Measurements from ENCODE around the gene SERPINH1. TPM values are rescaled to one million over a fixed set of nuclear protein-coding genes. Genes with fewer than 3 reads are reported as not detected.

Gene SERPINH1
- total and polyA plus RNA-seq, 7 donors, result 11.6 to 43.3 (median 28.8) TPM

- Histone ChIP-seq H3K4me3 (no peak overlapping the region), H3K4me1 (no peaks in the 10 kb centered on the region), H3K9me3 (no peaks in the 10 kb centered on the region), H3K36me3 (ENCODE audit: insufficient read depth in 1 of 2, low read depth in 1 of 2) (no peaks in the 10 kb centered on the region), H3K27ac (no peak overlapping the region), H3K27me3 (ENCODE audit: insufficient read depth in 3 of 3, low read length in 2 of 3) (no peaks in the 10 kb centered on the region)
- TF ChIP-seq, protein P1, sequence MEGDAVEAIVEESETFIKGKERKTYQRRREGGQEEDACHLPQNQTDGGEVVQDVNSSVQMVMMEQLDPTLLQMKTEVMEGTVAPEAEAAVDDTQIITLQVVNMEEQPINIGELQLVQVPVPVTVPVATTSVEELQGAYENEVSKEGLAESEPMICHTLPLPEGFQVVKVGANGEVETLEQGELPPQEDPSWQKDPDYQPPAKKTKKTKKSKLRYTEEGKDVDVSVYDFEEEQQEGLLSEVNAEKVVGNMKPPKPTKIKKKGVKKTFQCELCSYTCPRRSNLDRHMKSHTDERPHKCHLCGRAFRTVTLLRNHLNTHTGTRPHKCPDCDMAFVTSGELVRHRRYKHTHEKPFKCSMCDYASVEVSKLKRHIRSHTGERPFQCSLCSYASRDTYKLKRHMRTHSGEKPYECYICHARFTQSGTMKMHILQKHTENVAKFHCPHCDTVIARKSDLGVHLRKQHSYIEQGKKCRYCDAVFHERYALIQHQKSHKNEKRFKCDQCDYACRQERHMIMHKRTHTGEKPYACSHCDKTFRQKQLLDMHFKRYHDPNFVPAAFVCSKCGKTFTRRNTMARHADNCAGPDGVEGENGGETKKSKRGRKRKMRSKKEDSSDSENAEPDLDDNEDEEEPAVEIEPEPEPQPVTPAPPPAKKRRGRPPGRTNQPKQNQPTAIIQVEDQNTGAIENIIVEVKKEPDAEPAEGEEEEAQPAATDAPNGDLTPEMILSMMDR (IDR thresholded peaks at IDR 0.05), result no peak
- ATAC-seq, result no peak
- 83 to 92% (median 86%) methylated on average over 4 of the region's 4 CpGs for WGBS, 3 donors
- no peak for DNase-seq
- intact Hi-C loops (cut with DNase I), result no loop called here
These were observed 34.9 kb downstream of the SERPINH1 start for GRCh38 chr11:75596914-75597313.

DNA sequence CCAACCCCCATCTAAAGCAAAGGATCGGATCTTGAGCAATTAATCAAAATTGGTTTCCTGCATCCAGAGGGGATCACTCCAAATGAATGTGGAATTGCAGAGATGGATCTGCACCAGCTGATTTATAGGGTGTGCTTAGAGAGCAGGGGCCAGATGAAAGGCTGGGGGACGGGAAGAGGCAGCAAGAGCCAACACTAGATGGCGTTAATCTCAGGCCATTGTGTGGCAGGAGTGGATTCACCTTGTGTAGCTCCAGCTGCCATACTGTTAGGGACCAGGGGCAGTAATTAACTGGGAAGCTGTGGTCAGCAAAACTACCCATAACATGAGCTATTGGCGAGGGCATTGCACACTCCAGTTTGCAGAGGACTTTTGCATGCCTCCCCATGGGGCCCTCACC, 35.6 kb downstream of the SERPINH1 start:
- H3K27ac ChIP-seq, result no peak overlapping the region
- H3K4me1 ChIP-seq, result no peaks in the 10 kb centered on the region
- TF ChIP-seq, protein P1 (IDR thresholded peaks at IDR 0.05), result no peak
- no peak overlapping the region for H3K4me3 ChIP-seq
- WGBS, 3 donors, result 79 to 84% (median 83%) methylated on average over 4 of the region's 4 CpGs
- ATAC-seq (no peak), DNase-seq (no peak)
- intact Hi-C loops (cut with DNase I), result no loop called here
- H3K36me3 ChIP-seq (ENCODE audit: insufficient read depth in 1 of 2, low read depth in 1 of 2), result no peaks in the 10 kb centered on the region
- no peaks in the 10 kb centered on the region for H3K9me3 ChIP-seq
- H3K27me3 ChIP-seq (ENCODE audit: insufficient read depth in 3 of 3, low read length in 2 of 3), result no peaks in the 10 kb centered on the region

DNA sequence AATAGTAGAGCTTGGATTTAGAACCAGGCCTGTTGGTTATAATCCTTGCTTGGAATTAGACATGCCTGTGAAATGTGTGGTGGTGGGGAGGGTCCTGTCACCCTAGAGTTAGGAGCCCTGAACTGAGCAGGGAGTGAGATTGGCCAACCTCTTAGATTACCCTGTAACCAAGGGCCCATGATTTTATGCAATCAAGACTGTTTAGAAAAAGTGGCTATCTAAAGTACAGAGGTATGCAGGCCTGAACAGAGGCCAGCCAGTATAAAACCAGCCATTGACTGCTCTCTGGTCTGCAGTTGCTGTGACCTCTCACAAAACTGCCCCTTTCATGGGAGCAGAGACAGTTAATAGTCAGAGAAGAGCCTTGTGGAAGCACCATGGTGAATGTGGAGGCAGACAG, 36.2 kb downstream of the SERPINH1 start:
- Histone ChIP-seq H3K9me3 (no peaks in the 10 kb centered on the region), H3K27ac (no peak overlapping the region), H3K27me3 (ENCODE audit: insufficient read depth in 3 of 3, low read length in 2 of 3) (no peaks in the 10 kb centered on the region), H3K4me3 (no peak overlapping the region), H3K36me3 (ENCODE audit: insufficient read depth in 1 of 2, low read depth in 1 of 2) (no peaks in the 10 kb centered on the region), H3K4me1 (no peaks in the 10 kb centered on the region)
- TF ChIP-seq, protein P1 (IDR thresholded peaks at IDR 0.05), result no peak
- intact Hi-C loops (cut with DNase I), result no loop called here
- DNase-seq, result no peak
- ATAC-seq, result no peak

GRCh38 chr11:75598900-75599299, 36.8 kb downstream of the SERPINH1 start:
- H3K27ac ChIP-seq, result no peak overlapping the region
- TF ChIP-seq, protein P1 (IDR thresholded peaks at IDR 0.05), result no peak
- DNase-seq, result no peak
- no peak overlapping the region for H3K4me3 ChIP-seq
- WGBS, 3 donors, result 89 to 94% (median 90%) methylated on average over 7 of the region's 7 CpGs
- no peaks in the 10 kb centered on the region for H3K9me3 ChIP-seq
- no peaks in the 10 kb centered on the region for H3K36me3 ChIP-seq (ENCODE audit: insufficient read depth in 1 of 2, low read depth in 1 of 2)
- no peaks in the 10 kb centered on the region for H3K4me1 ChIP-seq
- intact Hi-C loops (cut with DNase I), result no loop called here
- ATAC-seq, result no peak
- H3K27me3 ChIP-seq (ENCODE audit: insufficient read depth in 3 of 3, low read length in 2 of 3), result no peaks in the 10 kb centered on the region

DNA sequence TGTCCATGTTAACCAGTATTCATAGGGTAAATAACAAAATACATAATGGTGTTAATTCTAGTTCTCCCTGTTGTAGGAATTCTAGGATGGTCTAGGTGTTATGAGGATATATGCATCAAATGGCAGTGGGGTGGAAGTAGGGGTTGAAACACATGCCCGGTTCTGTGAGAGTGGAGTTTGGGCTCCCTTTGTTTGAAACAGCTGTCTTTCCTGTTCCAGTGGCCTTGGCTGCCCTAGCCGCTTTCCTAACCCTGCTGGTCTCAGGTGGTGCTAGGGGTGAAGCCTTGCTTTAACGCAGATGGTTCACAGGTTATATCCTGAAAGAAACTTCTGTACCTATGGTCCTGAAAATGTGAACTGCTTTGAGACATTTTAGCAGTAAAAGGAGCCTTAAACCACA, 38.3 kb downstream of the SERPINH1 start:
- TF ChIP-seq, protein P1 (IDR thresholded peaks at IDR 0.05), result no peak
- Histone ChIP-seq H3K4me3 (no peak overlapping the region), H3K9me3 (no peaks in the 10 kb centered on the region), H3K27me3 (ENCODE audit: insufficient read depth in 3 of 3, low read length in 2 of 3) (no peaks in the 10 kb centered on the region), H3K36me3 (ENCODE audit: insufficient read depth in 1 of 2, low read depth in 1 of 2) (no peaks in the 10 kb centered on the region), H3K27ac (no peak overlapping the region), H3K4me1 (no peaks in the 10 kb centered on the region)
- no peak for DNase-seq
- 60 to 66% (median 65%) methylated on average over 3 of the region's 3 CpGs for WGBS, 3 donors
- intact Hi-C loops (cut with DNase I), result no loop called here
- ATAC-seq, result no peak

Data from psoas muscle (tissue), 8 donors.